GM12801 (cell line): ENCODE measurements around the gene CPTP.

Experiments
- CTCF ChIP-seq: IDR thresholded peaks from one replicate; pipeline ENCODE4 v1.5.1; 2011; ENCODE audit warnings: control low read depth; ENCODE audit not compliant: insufficient read length; ENCODE audit errors: extremely low read depth

The CPTP gene

GRCh38 chr1:1348420-1349255 lies 24.0 kb downstream of the CPTP start:
- no peak for TF ChIP-seq CTCF

DNA sequence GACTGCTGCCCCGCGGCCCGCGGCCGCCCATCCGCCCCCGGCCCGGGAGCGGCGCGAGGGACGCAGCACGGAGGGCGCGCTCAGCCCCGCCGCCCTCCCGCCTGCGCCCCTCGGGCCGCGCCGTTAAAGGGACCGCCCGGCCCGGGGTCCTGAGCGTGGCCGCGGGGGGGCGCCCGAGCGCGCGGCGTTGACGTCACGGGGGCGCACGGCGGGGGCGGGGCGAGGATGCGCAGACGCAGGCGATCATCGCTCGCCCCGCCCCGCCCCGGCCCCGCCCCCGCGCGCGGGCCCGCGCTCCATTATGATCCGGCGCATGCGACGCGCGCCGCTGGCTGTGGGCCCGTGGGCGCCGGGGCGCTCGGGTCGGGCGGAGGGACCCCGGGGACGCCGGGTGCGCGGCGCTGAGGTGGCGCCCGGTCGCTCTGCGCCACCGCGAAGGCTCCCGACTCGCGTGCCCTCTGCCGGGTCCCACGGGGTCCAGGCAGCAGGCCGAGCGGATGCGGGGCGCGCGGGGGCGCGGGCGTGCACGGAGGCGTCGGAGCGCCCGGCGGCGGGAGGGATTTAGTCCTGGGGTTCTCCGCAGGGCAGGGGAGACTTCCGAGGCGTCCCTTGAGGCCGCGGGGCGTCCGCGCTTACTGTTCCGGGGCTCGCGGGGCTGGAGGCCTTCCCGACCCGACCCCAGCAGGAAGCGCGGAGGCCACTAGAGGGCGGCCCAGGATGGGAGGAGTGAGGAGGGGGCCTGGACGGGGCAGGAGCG lies 24.8 kb downstream of the CPTP start, which contains the start of gene DVL1:
Gene DVL1 (minus strand): TSS at position 163 of the 757 bp plus-strand sequence. CDS start 353 bp downstream, outside the sequence.
- TF ChIP-seq CTCF = no peak

GRCh38 chr1:1351511-1352427 lies 27.2 kb downstream of the CPTP start:
- TF ChIP-seq CTCF = no peak

GRCh38 chr1:1352786-1353388 lies 28.3 kb downstream of the CPTP start:
- no peak for TF ChIP-seq CTCF

- no peak for TF ChIP-seq CTCF
These were observed 29.0 kb downstream of the CPTP start for GRCh38 chr1:1353389-1354151.

- no peak for TF ChIP-seq CTCF
These were observed 30.0 kb downstream of the CPTP start for GRCh38 chr1:1354271-1355247.
